Measurements from ENCODE around the gene RNF150.
"Not testable (repeated sequence)": the region's sequence is repeated elsewhere in the genome, so short reads cannot be mapped to it uniquely, and the experiment has no call there.

The RNF150 gene

GRCh38 chr4:140816806-140817510, 316.3 kb downstream of the RNF150 start:
- DNase-seq (ENCODE audit: low read depth): no peak

DNA sequence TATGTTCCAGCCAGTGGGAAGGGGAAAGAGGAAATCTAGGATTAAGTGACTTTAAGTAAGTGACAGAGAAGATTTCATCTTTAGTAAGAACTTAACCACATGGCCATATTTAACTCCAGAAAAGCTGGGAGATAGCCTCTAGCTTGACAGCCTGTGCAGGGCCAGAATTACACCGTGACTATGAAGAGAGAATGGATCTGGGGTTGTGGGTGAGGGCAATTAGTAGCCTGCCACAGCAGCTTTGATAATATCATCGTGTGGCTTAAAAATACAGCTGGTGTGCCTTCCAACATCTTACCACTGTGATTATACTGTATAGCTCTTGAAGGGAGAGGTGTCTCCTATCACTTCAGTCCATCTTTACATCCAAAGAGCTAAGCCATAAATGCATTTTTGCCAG, 319.5 kb downstream of the RNF150 start:
- no peak for DNase-seq (ENCODE audit: low read depth)

- no peak for DNase-seq (ENCODE audit: low read depth)
Observed at GRCh38 chr4:140812916-140813315, 320.4 kb downstream of the RNF150 start.

DNA sequence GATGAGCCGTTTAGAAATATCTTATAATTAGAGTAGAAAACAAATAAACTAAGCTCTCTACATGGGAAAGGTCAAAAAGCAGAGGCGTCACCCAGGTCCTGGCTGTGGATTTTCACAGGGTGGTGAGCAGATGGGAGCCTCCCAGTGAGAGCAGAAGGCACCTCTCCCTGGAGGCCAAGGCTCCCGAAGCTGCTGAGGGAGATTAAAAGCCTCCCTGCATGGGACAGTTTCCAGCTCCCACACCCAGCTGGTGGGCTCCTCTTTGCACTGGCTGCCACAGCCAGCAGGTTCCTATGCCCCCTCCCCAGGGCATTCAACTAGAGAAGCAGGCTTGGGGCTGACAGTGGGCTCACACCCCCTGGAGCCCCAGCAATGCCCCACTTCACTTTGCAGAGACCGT, 321.8 kb downstream of the RNF150 start:
- no peak for DNase-seq (ENCODE audit: low read depth)

- not testable (repeated sequence) for DNase-seq (ENCODE audit: low read depth)
Observed at GRCh38 chr4:140810591-140811169, 322.6 kb downstream of the RNF150 start.
